Fibroblast of skin of abdomen (primary cell): ENCODE data around the gene FRZB.

Source experiments
- DNase-seq: peaks from one replicate; pipeline ENCODE4 v3.0.0-alpha.2; 2013

FRZB gene

DNA sequence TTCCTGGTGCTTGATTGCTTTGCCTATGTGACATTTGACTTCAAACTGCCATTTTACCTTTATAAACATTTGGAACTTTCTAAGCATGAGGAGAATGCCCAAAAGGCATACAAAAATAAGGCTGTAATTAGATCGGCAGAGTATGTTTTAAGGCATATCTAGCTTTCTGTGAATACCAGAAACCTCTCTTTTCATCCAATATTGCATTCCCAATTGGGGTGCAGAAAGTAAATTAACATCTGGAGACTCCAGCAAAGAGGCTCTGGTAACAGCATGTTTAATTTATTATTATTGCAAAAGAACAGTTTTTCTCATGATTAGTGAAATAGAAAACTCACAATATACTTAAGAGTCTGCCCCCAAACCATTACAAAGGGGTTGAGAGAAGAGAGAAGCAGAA is 32.1 kb downstream of the FRZB start:
- DNase-seq, result no peak

GRCh38 chr2:182833084-182833854 is 33.2 kb downstream of the FRZB start:
- no peak for DNase-seq

DNA sequence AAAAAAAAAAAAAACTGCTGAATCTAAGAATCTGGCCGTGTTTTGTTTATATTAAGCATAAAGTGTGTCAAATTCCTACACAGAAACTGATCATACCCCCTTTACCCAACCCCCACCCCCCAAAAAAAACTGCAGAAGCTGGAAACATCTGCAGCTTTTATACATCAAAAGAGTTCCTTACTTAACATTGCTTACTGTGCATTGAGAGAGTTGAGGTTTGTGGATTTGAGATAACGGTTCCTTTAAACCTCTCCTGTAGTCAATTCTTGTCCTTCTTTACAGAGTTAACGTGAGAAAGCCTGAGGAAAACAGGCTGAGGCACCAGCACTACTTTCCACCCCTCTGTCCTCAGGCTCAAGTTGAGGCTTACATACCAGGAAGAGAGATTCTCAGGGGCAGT is 34.5 kb downstream of the FRZB start:
- no peak for DNase-seq

- peak; percentile 24 for DNase-seq
Observed at GRCh38 chr2:182831101-182831500, 35.3 kb downstream of the FRZB start.

- no peak for DNase-seq
Observed at GRCh38 chr2:182827182-182827879, 39.1 kb downstream of the FRZB start.

- no peak for DNase-seq
Observed at GRCh38 chr2:182826496-182826895, 39.9 kb downstream of the FRZB start.

GRCh38 chr2:182826064-182826463 is 40.4 kb downstream of the FRZB start:
- DNase-seq, result peak; percentile 3

DNA sequence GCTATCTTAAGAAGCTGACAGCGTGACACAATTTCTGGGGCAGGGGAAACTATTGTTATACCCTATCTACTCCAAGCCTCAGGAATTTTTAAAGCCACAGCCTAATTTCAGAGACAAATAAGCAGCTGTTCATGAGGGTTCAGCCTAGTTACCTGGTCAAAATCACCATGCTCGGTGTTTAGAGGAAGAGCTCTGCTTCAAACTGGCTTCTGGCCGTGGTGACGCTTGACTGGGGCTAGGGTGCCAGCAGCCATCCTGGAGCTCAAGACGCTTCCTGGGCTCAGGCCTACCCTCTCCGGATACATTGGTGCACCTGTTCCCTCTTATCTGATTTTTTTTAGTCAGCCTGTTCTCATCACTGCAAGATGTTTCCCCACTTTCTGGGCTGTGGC is 41.7 kb downstream of the FRZB start:
- DNase-seq, result no peak

DNA sequence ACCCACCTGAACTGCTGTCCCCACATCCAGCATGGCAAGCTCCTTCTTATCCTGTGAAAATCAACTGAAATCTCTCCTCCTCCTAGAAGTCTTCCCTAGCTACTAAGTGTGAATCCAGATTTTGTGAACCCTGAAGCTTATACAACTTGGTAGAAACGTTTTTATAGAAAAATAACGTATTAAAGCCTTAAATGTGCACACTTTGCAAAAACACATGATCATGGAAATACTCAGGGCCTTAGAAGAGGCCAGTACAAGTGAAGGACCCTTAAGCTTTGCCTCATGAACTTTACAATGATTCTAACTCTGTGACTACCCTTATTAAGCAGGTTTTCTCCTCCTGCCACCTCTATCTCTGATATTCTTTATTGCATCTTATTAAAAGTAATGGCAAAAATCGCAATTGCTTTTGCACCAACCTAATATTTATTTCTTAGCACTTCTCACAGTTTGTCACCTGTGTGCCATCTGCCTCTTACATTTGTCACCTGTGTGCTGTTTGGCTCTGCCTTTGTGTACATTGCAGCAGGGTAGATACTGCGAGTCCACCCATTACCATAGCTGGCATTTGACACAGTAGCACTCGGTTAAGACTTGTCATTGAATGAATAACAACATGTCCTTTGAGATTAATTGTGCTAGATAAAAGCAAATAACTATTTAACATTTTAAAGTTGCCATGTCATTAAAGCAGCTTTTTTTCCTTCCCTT is 42.2 kb downstream of the FRZB start:
- no peak for DNase-seq

- DNase-seq, result peak; percentile 23
Observed at GRCh38 chr2:182822733-182823132, 43.7 kb downstream of the FRZB start.

DNA sequence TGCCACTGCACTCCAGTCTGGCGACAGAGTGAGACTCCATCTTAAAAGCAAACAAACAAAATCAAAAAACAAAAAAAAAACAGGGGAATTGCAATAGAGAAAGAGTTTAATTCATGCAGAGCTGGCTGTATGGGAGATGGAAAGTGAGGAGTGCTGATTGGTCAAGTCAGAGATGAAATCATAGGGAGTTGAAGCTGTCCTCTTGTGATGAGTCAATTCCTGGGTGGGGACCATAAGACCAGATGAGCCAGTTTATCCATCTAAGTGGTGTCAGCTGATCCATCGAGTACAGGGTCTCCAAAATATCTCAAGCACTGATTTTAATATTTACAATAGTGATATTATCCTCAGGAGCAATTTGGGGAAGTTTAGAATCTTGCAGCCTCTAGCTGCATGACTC is 45.3 kb downstream of the FRZB start:
- DNase-seq, result no peak

DNA sequence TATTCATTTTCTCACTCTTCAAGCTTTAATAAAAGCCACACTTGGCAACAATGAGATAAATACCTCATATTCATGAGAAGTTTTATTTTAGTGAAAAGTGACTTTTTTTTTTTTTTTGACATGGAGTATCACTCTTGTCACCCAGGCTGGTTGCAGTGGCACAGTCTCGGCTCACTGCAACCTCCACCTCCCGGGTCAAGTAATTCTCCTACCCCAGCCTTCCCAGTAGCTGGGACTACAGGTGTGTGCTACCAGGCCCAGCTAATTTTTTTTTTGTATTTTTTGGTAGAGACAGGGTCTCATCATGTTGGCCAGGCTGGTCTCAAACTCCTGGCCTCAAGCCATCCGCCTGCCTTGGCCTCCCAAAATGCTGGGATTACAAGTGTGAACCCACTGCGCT is 47.0 kb downstream of the FRZB start:
- no peak for DNase-seq

- no peak for DNase-seq
Observed at GRCh38 chr2:182818925-182819324, 47.5 kb downstream of the FRZB start.

- DNase-seq, result no peak
Observed at GRCh38 chr2:182818501-182818900, 47.9 kb downstream of the FRZB start.

DNA sequence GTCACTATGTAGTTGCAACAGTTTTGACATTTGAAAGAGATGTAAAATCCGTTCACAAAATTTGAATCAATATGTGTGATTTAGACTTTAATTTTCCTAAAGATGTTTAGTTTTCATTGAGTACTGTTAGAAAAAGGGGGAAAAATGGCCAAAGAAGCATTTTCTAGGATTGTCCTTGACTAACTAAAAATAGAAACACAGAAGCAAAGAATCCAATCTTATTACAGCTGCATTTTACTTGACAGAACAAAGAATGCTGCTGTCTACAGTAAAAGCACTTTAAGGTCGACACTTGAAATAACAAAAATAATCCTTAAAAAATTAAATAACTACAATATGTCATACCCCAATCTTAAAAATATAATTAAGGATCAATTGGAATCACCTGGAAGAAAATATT is 48.9 kb downstream of the FRZB start:
- no peak for DNase-seq

DNA sequence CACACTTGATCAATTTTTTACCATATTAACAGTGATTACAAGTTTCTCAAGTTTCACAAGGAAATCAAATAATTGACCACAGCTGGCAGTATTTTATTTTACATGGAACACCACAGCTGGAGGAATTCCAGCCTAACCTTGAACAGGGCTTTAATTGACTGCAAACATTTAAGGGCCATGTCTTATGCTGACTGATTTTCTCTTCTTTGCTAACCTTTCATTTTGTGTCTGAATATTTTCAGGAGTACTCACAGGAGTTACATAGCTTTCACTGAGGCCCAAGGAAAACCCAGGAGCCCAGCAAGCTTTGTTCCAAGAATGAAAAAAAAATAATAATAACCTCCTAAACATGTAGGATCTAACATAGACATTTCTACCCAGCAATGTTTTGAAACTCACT is 49.6 kb downstream of the FRZB start:
- peak; percentile 55 for DNase-seq

DNA sequence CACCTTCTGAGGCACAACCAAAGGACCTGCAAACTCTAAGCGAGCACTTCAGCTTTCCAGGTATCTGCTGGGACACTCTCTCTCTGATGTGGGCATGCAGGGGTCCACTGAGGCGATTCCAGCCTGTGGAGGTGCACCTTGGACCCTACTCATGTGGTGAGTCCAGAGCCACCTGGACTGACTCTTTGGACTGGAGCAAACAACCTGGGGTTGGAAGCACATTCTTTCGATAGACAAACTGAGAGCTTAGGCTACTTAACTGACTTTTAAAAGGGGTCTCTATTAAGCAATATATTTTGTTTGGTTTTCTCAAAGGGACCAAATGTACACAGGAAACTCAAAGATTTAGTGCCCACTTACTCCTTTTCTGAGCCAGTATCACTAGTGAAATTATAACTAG is 51.6 kb downstream of the FRZB start:
- no peak for DNase-seq

DNA sequence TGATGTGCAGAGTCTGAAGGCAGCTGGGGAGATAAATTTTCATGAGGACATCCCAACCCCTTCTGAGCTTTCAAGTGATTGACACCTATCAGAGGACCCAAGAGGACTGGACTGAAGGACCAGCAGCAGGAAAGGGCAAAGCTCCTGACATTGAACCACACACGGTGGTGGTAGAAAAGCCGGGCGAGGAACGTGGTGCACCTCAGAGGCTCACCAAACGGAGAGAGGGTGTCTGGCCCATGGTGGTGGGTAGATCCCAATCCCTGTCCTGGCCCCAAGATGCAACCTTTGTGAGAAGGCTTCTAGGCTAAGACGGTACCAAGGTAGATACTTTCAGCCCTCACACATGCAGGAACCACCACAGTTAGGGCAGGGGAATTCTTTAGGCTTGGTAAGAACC is 52.1 kb downstream of the FRZB start:
- no peak for DNase-seq

- no peak for DNase-seq
Observed at GRCh38 chr2:182810087-182810486, 56.4 kb downstream of the FRZB start.

DNA sequence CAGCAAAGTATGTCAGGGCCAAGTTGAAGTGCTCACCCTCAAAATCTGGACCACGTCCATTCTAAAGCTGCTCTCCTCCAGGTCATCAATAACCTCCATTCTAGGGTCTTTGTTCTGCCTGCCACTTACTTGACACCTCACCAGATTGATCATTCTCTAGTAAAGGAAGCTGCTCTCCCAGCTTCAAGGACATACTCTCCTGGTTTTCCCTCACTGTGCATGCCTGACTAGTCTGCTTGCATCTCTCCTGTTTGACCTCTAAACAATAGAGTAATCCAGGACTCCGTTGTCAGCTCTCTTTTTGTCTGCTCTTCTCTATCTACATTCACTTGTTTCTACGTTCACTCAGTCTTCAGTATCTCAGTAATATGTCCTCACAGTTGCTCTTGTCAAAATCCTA is 59.1 kb downstream of the FRZB start:
- DNase-seq, result no peak

DNA sequence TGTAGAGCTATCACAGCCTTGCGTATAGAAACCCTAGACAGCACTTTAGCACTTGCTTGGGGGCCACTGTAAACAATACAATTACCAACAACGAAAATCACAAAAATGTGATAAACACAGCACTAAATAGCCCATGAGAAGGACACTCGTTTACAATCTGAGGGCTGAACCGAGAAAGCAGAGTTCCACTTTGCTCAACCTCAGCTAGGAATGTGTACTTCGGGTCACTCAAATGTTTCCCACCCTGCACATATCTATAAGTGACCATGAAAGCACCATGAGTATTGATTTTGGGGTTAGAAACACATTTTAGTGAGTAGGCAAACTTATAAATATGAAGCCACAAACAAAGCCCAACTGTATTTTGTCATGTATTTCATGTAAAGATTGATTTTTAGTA is 62.3 kb downstream of the FRZB start:
- DNase-seq, result no peak

GRCh38 chr2:182798736-182799135 is 67.7 kb downstream of the FRZB start:
- DNase-seq, result no peak

DNA sequence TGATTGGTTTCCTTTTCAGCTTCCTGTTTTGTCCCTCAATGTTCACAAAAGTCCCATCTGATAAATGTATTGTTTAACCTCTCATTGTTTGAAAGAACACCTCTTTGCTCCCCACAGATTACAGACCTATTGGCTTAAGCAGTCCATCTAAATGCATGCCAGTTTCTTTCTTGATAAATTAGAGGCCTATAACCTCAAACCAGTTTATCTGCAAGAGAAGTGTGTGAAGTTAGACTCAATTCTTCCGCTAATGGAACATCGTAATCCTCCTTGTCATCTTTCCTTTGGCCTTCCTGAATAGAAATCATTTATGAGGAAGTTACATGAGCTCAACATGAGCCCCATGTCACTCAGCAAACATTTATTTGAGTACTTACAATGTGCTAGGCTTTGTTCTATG is 74.0 kb downstream of the FRZB start:
- no peak for DNase-seq

DNA sequence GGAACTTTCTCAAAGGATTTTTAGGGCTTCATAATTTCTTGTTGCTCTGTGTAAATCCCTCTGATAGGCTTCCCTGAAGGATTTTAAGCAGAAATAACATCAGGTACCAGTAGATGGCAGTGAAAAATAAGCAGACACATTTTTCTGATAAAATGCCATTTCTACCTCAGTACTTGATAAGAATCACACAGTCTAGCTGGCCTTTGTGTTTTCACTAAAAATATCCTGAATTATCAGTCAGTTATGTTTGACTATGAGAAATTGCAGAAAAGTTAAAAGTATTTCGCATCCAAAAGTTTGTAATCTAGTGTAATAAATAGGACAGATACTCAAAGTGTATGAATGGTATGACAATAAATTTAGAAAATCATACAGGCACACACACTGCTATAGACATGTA is 81.7 kb downstream of the FRZB start:
- DNase-seq, result peak; percentile 34
